Psoas muscle (tissue), 8 donors: ENCODE measurements around the gene P2RX2. TPM values are rescaled to one million over a fixed set of nuclear protein-coding genes. Genes with fewer than 3 reads are reported as not detected.

Source experiments
- ATAC-seq, 4 donors: fragments of 200-7000 bp; cut with Tn5 transposase; one replicate each; pipeline ENCODE4 v1.9.1; 2020; ENCODE audit warnings: moderate library complexity in 3 of 4, mild to moderate bottlenecking in 2 of 4
- DNase-seq, 2 donors: peaks; one replicate each; pipeline ENCODE4 v3.0.0-alpha.2; 2020
- H3K27ac ChIP-seq: fragments of 200-600 bp; one replicate; pipeline ENCODE4 v1.8.0; 2022
- H3K27me3 ChIP-seq, 3 donors: fragments of 200-600 bp in 1 of 3; one replicate each; pipeline versions ENCODE4 v1.6.1 to v1.8.0; 2013 to 2022; ENCODE audit warnings: low read length in 2 of 3, mild to moderate bottlenecking in 2 of 3, moderate library complexity in 1 of 3; ENCODE audit not compliant: insufficient read depth in 3 of 3
- H3K36me3 ChIP-seq, 2 donors: fragments of 200-600 bp in 1 of 2; one replicate each; pipeline versions ENCODE4 v1.6.1 to v1.8.0; 2013 to 2022; ENCODE audit warnings: low read depth in 1 of 2, mild to moderate bottlenecking in 1 of 2, moderate library complexity in 1 of 2; ENCODE audit not compliant: insufficient read depth in 1 of 2
- H3K4me1 ChIP-seq: fragments of 200-600 bp; one replicate; pipeline ENCODE4 v1.8.0; 2022
- H3K4me3 ChIP-seq: fragments of 200-600 bp; one replicate; pipeline ENCODE4 v1.8.0; 2022; ENCODE audit warnings: mild to moderate bottlenecking
- H3K9me3 ChIP-seq: fragments of 200-600 bp; one replicate; pipeline ENCODE4 v1.8.0; 2022
- whole genome bisulfite sequencing, 3 donors: extraction: QIAGEN DNeasy Blood & Tissue Kit; methylation state at CpG; one replicate each; pipeline versions ENCODE4 v1.1.6 to v1.1.7; 2013; 5-methylcytosine and 5-hydroxymethylcytosine counted together
- intact Hi-C, 2 donors: fragments of 100-400 bp; cut with DNase I; formaldehyde crosslinking; loops; one replicate each; pipeline versions ENCODE4 v1.11.0 to v1.14.2; 2022
- polyA plus RNA-seq, 3 donors: library from polyadenylated mRNA; stranded (reverse); fragments of 200-250 nt; gene quantifications; one replicate each; pipeline ENCODE4 v1.2.3, GENCODE V29; 2013
- total RNA-seq, 4 donors: library from RNA; stranded (reverse); fragmentation: NEBNext Ultra II Directional in 2 of 4; extraction: Animal tissue kit (Norgen Biotek cat#: 25700) in 2 of 4; gene quantifications; one replicate each; pipeline versions ENCODE4 v1.2.1 to v1.2.4, GENCODE V29; 2021 to 2023
- TF ChIP-seq, protein P1 (sequence below): fragments of 200-600 bp; IDR thresholded peaks from one replicate; pipeline ENCODE4 v1.8.0; 2022; ENCODE audit warnings: antibody characterized with exemption
- donor health status: healthy with polysubstance abuse.
- donor health status: DM: no; HTN: no; CAD: no; lungs with moderate emphysema.
- donor health status: Bipolar disorder and iron deficiency.
- donor health status: healthy.
- donor health status: DM: yes; HTN: yes; CAD: no.
- donor health status: DM: no; HTN: no; CAD: no.
- donor health status: DM: no; HTN: no; CAD: no.
- donor health status: DM: yes; HTN: yes; CAD: no.

P2RX2 gene
- total and polyA plus RNA-seq, 7 donors: 0.01 TPM; not detected in 6

DNA sequence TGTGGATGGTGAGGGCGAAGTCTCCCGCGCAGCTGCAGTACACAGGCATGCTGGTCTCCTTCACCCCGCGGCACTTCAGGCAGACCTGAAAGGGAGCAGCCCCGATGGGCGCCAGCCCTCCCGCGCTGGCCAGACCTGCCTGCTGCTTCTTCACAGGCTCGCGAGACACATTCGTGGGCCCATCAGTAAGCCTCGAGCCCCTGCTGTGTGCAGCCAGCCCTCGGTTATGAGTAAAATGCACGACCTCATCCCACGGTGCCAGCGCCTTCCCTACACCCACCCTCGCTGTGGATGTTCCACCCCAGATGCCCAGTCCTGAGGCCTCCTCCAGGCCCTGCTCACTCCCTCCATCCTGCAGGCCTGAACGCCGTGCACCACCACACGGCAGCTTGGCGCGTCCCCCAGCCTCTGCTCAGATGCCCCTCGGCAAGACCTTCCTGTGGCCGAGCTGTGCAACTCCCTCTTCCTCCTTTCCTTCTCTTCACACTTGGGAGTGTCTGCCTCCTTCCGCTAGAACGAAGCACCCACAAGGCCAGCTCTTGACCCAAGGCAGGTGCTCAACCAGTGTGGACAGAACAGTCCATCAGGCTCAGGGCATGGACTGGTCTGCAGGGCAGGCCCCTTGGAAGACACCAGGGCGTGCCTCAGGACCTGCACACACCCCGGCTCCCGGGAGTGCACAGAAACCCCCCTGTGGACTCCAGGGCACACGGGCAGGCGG, 6.5 kb downstream of the P2RX2 start:
- H3K27ac ChIP-seq: no peak overlapping the region
- H3K36me3 ChIP-seq: peaks cover 0 to 36% of the 10 kb centered on the region in 2 donors
- DNase-seq (no peak), ATAC-seq (no peak)
- TF ChIP-seq, protein P1, sequence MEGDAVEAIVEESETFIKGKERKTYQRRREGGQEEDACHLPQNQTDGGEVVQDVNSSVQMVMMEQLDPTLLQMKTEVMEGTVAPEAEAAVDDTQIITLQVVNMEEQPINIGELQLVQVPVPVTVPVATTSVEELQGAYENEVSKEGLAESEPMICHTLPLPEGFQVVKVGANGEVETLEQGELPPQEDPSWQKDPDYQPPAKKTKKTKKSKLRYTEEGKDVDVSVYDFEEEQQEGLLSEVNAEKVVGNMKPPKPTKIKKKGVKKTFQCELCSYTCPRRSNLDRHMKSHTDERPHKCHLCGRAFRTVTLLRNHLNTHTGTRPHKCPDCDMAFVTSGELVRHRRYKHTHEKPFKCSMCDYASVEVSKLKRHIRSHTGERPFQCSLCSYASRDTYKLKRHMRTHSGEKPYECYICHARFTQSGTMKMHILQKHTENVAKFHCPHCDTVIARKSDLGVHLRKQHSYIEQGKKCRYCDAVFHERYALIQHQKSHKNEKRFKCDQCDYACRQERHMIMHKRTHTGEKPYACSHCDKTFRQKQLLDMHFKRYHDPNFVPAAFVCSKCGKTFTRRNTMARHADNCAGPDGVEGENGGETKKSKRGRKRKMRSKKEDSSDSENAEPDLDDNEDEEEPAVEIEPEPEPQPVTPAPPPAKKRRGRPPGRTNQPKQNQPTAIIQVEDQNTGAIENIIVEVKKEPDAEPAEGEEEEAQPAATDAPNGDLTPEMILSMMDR: no peak
- intact Hi-C loops: no loop called here
- WGBS, 3 donors: 91 to 93% (median 93%) methylated on average over 30 to 32 of the region's 32 CpGs
- peaks cover 0 to 9% (median 6%) of the 10 kb centered on the region in 3 donors for H3K27me3 ChIP-seq
- no peaks in the 10 kb centered on the region for H3K9me3 ChIP-seq
- no peak overlapping the region for H3K4me3 ChIP-seq
- peaks cover 3% of the 10 kb centered on the region for H3K4me1 ChIP-seq

DNA sequence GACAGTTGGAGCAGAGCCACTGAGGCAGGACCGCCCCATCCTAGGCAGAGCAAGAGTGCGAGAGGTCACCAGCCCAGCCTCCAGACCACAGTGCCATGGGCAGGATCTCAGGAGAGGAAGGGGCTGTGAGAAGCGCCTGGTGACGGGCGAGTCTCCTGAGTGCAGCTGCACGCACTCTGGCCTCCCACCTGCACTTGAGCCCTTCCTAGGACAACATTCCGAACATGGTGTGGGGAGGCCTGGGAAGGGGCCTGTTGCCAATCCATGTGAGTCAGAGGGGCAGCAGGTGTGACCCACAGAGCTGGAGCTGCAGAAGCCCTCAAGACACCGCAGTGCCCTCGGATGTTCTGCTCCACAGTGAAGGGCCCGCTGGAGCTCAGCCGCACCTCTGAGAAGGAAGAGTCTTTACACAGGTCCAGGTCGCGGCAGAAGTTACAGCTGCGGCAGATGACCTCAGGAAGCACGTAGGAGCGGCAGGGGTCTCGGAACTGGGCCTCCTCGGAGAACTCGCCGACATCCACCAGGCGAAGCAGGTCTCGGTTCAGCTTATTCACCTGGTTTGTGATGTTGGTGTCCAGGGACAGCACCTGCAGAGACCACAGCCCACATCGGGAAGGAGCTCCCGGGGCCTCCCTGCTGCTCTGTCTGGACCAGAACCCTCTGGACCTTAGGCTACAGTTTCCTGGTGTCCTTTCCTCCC, 7.3 kb downstream of the P2RX2 start:
- no peak for DNase-seq
- H3K27ac ChIP-seq: no peak overlapping the region
- ATAC-seq: no peak
- intact Hi-C loops: no loop called here
- H3K9me3 ChIP-seq: no peaks in the 10 kb centered on the region
- peaks cover 0 to 1% (median 0%) of the 10 kb centered on the region in 3 donors for H3K27me3 ChIP-seq
- WGBS, 3 donors: 93 to 96% (median 95%) methylated on average over 23 to 24 of the region's 24 CpGs
- H3K4me1 ChIP-seq: peaks cover 3% of the 10 kb centered on the region
- no peak overlapping the region for H3K4me3 ChIP-seq
- TF ChIP-seq, protein P1: no peak
- H3K36me3 ChIP-seq: peaks cover 0 to 44% of the 10 kb centered on the region in 2 donors

DNA sequence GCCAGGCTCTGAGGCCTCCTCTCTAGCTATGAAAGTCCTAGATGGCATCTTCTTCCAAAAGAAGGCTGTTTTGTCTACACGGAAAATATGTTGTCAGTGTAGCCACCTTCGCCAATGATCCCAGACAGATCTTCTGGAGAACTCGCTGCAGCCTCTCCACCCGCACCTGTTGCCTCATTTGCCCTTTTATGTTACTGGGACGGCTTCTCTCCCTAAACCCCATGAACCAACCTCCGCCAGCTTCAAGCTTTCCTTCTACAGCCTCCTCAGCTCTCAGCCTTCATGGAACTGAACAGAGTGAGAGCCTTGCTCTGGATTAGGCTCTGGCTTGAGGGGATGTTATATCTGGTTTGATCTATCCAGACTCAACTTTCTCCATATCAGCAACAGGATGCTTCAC, 10.8 kb downstream of the P2RX2 start:
- TF ChIP-seq, protein P1: no peak
- no peak for ATAC-seq

DNA sequence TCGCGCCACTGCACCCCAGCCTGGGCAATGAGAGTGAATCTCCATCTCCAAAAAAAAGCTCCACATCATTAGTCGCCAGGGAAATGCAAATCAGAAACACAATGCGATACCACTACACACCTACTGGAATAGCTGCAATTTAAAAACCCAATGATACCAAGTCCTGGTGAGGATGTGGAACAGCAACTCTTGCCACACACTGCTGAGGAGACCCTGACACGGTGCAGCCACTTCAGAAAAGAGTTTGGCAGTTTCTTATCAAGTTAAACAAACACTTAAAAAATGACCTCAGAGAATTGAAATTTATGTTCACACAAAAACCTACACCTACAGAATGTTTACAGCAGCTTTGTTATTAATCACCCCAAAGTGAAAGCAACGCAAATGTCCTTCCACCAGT, 12.1 kb downstream of the P2RX2 start:
- intact Hi-C loops: no loop called here
- 97 to 99% (median 98%) methylated on average over 6 of the region's 6 CpGs for WGBS, 3 donors
- TF ChIP-seq, protein P1: no peak
- no peak overlapping the region for H3K27ac ChIP-seq
- no peaks in the 10 kb centered on the region for H3K4me1 ChIP-seq
- H3K4me3 ChIP-seq: no peak overlapping the region
- DNase-seq: no peak
- no peaks in the 10 kb centered on the region for H3K9me3 ChIP-seq
- no peak for ATAC-seq
- H3K36me3 ChIP-seq: peaks cover 2 to 75% of the 10 kb centered on the region in 2 donors
- no peaks in the 10 kb centered on the region for H3K27me3 ChIP-seq

More for the DNA sequence above, 10.8 kb downstream of the P2RX2 start:
- H3K9me3 ChIP-seq: no peaks in the 10 kb centered on the region
- H3K4me1 ChIP-seq: no peaks in the 10 kb centered on the region
- no peak overlapping the region for H3K27ac ChIP-seq
- 93 to 96% (median 96%) methylated on average over 6 of the region's 6 CpGs for WGBS, 3 donors
- H3K4me3 ChIP-seq: no peak overlapping the region
- intact Hi-C loops: no loop called here
- no peaks in the 10 kb centered on the region for H3K27me3 ChIP-seq
- DNase-seq: no peak
- peaks cover 2 to 75% of the 10 kb centered on the region in 2 donors for H3K36me3 ChIP-seq
